Stimulated activated effector memory CD8-positive, alpha-beta T cell treated with anti-CD3 and anti-CD28 coated beads, Interleukin-12 subunit alpha, Interleukin-12 subunit beta, amount 100 ng/mL, for 72 hours (primary cell): Measurements from ENCODE around the gene EFCAB8.

Experiments
- ATAC-seq: fragments of 150-1000 bp; cut with Tn5 transposase; 2 replicates; pipeline ENCODE4 v1.10.0; 2021
- DNase-seq, 2 donors: peaks; one replicate each; pipeline ENCODE4 v3.0.0; 2021 to 2022; ENCODE audit warnings: low spot score in 2 of 2
- H3K27ac Mint-ChIP-seq: one replicate; pipeline ENCODE4 v1.8.0; 2022; ENCODE audit warnings: mild to moderate bottlenecking, mixed read lengths
- H3K36me3 Mint-ChIP-seq: one replicate; pipeline ENCODE4 v1.8.0; 2022; ENCODE audit warnings: mild to moderate bottlenecking, mixed read lengths
- H3K4me1 Mint-ChIP-seq: one replicate; pipeline ENCODE4 v1.8.0; 2022; ENCODE audit warnings: mixed read lengths
- H3K4me3 Mint-ChIP-seq: one replicate; pipeline ENCODE4 v1.8.0; 2022; ENCODE audit warnings: mild to moderate bottlenecking, mixed read lengths
- H3K9me3 Mint-ChIP-seq: one replicate; pipeline ENCODE4 v1.8.0; 2022; ENCODE audit warnings: mixed read lengths

EFCAB8 gene

DNA sequence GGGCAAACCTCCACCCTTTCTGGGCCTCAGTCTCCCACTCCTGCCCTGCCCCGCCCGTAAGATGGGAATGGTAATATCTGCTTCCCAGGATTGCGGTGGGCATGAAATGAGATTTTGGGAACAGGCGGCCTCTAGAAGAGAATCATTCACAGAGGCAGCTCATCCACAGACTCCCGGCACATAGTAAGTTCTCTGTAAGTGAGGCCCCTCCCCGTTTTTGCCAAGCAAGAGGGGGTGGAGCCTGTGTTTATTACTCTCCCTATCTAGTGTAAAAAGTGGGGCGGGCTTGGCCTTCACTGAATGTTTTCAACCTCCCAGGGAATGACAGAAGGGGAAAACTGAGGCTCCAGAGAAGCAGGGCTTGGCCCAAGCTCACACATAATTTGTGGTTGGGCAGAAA lies 125.5 kb downstream of the EFCAB8 start:
- Mint-ChIP-seq H3K4me1 (peaks cover 5% of the 10 kb centered on the region), H3K27ac (no peak overlapping the region), H3K4me3 (no peak overlapping the region), H3K9me3 (no peaks in the 10 kb centered on the region), H3K36me3 (no peaks in the 10 kb centered on the region)
- ATAC-seq (no peak), DNase-seq (no peak)

DNA sequence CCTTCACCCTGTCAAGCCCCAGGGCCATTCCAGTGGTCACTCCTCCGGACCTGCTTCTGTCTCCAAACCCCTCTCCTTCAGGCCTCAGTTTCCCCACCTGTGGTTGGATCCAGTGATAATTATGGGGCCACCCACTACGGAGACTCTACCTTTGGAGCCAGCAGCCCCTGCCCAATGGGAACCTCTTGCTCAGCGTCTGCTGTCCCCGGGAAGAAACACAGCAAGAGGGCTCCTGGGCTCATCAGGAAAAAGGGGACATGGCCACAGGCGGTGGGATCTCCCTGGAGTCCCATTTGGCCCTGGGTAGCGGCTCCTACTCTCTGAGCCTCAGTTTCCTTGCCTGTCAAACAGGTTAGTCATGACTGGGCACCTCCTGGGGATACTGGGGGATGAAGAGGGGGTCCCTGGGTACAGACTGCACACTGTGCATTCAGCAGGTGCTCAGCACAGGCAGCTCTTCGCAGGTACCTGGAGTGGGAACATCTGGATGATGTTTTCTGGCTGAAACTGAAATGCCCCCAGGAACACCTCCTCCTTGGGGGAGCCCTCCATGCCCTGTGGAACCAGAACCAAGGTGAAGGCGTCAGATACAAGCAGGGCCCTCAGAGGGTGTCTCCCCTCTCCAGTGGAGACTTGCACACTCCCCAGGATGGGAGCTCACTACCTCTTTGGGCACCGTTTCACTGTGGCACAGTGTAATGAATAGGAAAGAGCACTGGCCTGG lies 126.1 kb downstream of the EFCAB8 start:
- H3K36me3 Mint-ChIP-seq, result no peaks in the 10 kb centered on the region
- H3K27ac Mint-ChIP-seq, result no peak overlapping the region
- DNase-seq, result no peak
- no peak overlapping the region for H3K4me3 Mint-ChIP-seq
- ATAC-seq, result peak; percentile 17
- H3K4me1 Mint-ChIP-seq, result peaks cover 5% of the 10 kb centered on the region
- no peaks in the 10 kb centered on the region for H3K9me3 Mint-ChIP-seq

DNA sequence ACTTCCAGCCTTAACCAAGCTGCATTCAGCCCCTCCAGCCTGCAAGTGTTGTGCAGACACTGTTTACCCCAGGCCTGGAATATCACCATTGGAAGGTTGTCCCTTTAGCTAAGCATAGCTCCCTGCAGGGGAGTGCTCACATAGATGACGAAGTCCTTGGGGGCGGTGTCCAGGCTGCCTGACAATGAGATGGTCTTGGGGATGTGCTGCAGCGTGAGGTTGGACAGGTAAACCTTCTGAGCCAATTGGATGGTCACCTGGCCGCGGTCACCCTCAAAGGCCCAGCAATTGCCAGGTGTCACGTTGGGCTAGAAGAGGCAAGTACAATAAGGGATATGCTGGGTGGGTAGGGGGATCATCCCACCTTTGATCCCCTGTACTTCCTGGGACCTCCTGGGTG lies 126.9 kb downstream of the EFCAB8 start:
- DNase-seq (no peak), ATAC-seq (no peak)
- H3K36me3 Mint-ChIP-seq, result no peaks in the 10 kb centered on the region
- H3K4me3 Mint-ChIP-seq, result no peak overlapping the region
- peaks cover 5% of the 10 kb centered on the region for H3K4me1 Mint-ChIP-seq
- H3K27ac Mint-ChIP-seq, result no peak overlapping the region
- H3K9me3 Mint-ChIP-seq, result no peaks in the 10 kb centered on the region

DNA sequence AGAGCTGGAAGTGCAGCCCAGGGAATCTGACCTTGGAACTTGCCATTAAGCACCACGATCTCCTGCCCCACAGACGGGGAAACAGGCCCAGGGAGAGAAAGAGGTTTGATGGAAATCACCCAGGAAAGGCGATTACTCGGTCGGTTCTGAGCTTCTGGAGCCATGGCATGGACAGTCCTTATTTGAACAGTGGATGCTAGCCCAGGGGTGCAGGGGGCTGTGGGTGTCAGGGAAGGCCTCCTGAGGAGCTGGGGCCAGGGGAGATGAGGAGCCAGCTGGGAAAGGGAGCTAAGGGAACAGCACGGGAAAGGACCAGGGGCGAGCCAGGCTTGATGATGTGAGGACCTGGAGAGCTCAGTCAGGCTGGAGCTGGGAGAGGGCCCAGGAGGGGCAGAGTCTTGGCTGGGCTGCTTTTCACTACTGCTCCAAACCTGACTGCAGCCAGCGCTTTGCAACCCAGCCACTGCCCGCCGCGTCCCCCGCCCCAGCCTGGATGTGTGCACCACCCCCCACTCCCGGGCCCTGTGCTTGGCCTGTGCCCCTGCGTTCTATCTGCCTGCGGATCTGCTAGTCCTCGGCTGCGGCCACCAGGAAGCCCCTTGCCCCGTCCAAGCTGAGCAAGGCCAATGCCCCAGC lies 127.7 kb downstream of the EFCAB8 start:
- DNase-seq (no peak), ATAC-seq (no peak)
- Mint-ChIP-seq H3K36me3 (no peaks in the 10 kb centered on the region), H3K4me1 (peaks cover 12% of the 10 kb centered on the region), H3K27ac (no peak overlapping the region), H3K9me3 (no peaks in the 10 kb centered on the region), H3K4me3 (no peak overlapping the region)

DNA sequence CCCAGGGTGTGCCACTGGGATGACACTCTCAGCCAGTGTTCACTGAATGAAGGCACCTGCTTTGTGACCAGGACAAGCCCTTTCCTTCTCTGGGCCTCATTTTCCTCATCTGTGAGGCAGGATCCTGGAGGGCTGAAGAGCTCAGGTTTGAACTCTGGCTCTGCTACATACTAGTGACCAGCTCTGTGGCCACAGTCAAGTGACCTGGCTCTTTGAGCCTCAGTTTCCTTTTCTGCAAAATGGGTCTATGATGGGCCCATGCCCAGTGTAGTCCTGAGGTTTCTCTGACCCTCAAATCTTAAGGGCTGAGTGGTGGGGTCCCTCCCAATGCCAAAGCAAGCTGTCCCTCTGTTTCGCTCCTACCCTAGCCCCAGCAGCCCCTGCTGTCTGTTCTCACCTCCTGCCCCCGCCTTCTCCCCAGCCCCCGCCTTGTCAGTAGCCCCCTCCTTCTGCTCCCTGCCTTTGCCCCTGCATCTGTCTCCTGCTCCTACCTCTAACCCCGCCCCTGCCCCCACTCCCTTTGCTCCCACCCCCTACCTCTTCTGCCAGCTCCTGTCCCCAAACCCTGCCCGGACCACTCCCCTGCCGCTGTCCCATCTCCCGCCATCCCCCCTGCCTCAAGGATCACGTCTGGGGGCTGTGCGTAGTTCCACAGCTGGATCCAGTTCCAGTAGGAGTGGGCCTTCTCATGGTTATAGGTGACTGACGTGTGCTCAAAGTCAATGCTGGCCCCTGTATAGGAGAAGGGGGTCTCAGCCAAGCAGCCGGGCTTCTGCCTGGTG lies 128.5 kb downstream of the EFCAB8 start:
- H3K36me3 Mint-ChIP-seq, result no peaks in the 10 kb centered on the region
- no peak overlapping the region for H3K27ac Mint-ChIP-seq
- no peaks in the 10 kb centered on the region for H3K9me3 Mint-ChIP-seq
- DNase-seq (no peak), ATAC-seq (no peak)
- H3K4me1 Mint-ChIP-seq, result peaks cover 12% of the 10 kb centered on the region
- H3K4me3 Mint-ChIP-seq, result no peak overlapping the region

DNA sequence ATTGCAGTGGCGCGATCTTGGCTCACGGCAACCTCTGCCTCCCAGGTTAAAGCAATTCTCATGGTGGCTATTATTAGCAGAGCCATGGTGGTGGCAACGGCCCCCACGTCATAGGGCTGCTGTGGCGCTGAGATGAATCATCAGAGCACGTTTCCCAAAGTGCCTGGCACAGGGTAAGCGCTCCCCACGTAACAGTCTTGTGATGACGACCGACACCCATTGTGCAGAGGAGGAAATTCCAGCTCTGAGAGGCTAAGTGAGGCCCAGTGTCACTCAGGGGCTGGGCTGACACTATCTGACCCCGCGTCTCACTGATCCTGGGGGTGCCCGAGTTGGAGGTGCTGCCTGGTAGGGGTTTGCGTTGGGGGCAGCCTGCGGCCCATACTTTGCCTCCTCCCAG lies 129.3 kb downstream of the EFCAB8 start:
- no peaks in the 10 kb centered on the region for H3K36me3 Mint-ChIP-seq
- peaks cover 12% of the 10 kb centered on the region for H3K4me1 Mint-ChIP-seq
- no peak for ATAC-seq
- H3K9me3 Mint-ChIP-seq, result no peaks in the 10 kb centered on the region
- no peak for DNase-seq
- H3K4me3 Mint-ChIP-seq, result no peak overlapping the region
- H3K27ac Mint-ChIP-seq, result no peak overlapping the region

DNA sequence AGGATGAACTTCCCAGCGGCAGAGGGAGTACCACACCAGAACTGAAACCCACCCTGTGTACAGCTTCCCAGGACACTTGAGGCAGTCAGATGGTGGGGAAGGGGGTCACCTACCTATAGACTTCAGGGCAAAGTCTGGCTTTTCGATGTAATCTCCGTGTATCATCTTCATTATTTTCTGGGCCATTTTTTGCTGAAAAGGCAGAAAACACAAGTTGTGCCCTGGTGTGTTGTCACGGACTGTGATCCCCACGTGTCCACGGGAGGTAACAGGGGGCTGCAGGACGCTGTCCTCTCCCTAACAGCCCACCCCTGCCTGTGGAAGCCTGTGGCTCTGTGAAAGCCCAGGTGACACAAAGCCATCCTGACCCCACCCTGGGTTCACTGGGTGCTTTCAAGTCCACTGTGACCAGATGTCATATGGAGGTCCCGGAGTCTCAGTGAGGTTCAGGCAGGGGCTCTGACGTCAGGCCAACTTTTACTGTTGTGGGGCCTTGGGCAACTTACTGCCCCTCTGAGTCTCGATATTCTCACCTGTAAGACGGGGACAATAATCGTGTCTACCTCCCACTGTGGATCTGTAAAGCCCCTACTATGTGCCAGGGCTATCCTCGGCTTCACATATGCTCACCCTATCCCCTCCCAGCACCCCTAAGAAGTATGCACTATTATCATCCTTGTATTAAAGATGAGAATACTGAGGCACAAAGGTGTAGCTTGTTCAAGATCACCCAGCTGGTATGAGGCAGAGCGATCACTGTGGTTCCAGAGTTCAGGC lies 131.0 kb downstream of the EFCAB8 start:
- H3K27ac Mint-ChIP-seq, result no peak overlapping the region
- no peak for DNase-seq
- H3K4me3 Mint-ChIP-seq, result no peak overlapping the region
- no peaks in the 10 kb centered on the region for H3K36me3 Mint-ChIP-seq
- peaks cover 8% of the 10 kb centered on the region for H3K4me1 Mint-ChIP-seq
- H3K9me3 Mint-ChIP-seq, result no peaks in the 10 kb centered on the region
- ATAC-seq, result no peak

DNA sequence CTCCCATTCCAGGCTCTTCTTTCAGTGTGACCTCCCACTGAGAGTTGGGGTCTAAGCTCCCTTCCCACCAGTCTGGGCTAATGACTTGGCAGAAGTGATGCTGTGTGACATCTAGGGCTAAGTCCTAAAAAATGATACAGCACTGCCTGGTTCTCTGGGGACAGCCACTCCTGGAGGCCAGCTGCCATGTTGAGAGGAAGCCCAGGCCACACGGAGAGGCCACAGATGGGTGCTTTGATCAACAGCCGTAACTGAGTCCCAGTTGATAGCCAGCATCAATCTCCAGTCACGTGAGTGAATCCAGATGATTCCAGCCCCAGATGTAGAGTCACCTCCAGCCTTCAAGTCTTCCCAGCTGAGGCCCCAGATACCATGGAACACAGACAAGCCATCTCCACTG lies 131.7 kb downstream of the EFCAB8 start:
- ATAC-seq (no peak), DNase-seq (no peak)
- no peak overlapping the region for H3K4me3 Mint-ChIP-seq
- peaks cover 7% of the 10 kb centered on the region for H3K4me1 Mint-ChIP-seq
- no peaks in the 10 kb centered on the region for H3K9me3 Mint-ChIP-seq
- no peak overlapping the region for H3K27ac Mint-ChIP-seq
- no peaks in the 10 kb centered on the region for H3K36me3 Mint-ChIP-seq

DNA sequence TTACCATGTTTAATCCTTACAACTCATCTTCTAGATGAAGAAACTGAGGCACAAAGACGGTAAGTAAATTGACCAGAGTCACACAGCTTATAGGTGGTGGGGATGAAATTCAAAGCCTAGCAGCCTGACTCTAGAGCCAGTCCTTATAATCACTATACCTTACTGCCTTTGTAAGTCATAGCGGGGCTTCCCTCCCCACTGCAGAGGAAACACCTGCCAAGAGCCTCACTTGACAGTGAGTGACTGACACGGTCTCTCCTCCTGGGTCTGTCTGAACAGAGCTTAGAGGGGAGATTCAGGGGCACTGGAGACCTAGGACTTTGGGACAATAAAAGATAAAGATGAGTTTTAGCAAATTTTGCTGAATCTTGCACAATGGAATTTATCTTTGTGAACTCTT lies 132.7 kb downstream of the EFCAB8 start:
- H3K36me3 Mint-ChIP-seq, result no peaks in the 10 kb centered on the region
- H3K4me1 Mint-ChIP-seq, result peaks cover 7% of the 10 kb centered on the region
- H3K27ac Mint-ChIP-seq, result no peak overlapping the region
- DNase-seq (no peak), ATAC-seq (no peak)
- no peaks in the 10 kb centered on the region for H3K9me3 Mint-ChIP-seq
- H3K4me3 Mint-ChIP-seq, result no peak overlapping the region

DNA sequence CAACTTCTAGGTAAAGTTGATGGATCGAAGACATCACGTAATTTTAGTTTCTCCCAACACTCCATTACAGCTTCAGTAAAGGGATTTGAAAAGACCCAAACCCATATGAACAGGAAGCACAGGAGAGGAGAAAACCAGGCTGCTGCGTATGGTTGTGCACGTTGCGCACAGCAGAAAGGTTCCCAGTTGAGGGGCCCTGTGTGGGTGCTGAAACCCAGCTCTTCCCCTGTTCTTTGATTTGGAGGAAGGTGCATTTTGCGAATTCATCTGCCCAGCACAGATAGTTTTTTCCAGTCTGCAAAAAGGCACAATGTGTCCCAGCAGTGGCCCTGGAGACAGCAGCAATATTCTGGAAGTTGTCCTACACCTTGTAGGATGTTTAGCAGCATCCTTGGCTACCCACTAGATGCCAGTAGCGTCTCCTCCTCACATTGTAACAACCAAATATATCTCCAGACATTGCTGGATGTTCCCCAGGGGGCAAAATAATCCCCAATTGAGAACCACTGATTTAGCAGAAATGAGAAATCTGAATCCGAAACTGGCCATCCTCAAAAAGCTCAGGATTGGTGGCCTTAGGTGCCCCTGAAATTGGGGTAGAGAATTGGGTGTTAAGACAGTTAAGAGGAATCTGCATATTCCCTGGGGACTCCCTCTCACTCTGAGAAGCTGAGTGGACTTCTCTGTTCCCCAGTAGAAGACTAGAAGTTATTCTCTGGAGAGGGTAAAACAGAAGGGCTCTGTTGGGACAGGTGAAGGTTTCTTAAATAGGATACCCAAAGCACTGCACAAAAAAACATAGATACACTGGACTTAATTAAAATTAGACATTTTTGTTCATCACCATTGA lies 133.3 kb downstream of the EFCAB8 start:
- ATAC-seq, result no peak
- Mint-ChIP-seq H3K27ac (no peak overlapping the region), H3K4me1 (peaks cover 7% of the 10 kb centered on the region), H3K4me3 (no peak overlapping the region), H3K9me3 (no peaks in the 10 kb centered on the region), H3K36me3 (no peaks in the 10 kb centered on the region)
- no peak for DNase-seq

DNA sequence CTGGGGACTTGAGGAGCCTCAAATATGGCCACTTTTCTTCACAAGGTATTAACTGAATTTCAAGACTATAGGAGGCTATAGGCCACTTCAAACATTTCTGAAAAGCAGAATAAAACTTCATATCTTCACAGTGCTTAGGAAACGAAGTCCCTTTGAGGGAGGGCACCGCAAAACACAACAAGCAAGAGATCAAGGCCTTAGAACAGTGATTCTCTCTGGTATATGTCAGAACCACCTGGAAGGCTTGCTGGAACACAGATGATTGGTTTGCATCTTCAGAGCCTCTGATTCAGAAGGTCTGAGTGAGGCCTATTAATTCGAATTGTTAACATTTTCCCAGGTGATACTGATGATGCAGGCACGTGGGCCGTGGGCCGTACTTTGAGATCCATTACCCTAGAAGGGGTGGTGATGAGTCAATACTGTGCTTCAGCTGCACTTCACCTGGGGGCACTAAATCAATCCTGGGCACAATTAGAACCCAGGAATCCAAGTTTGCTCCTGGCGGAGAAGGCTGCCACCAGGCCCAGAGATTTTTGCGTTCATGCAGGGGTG lies 134.8 kb downstream of the EFCAB8 start:
- Mint-ChIP-seq H3K9me3 (no peaks in the 10 kb centered on the region), H3K36me3 (no peaks in the 10 kb centered on the region), H3K27ac (no peak overlapping the region), H3K4me1 (peaks cover 14% of the 10 kb centered on the region), H3K4me3 (no peak overlapping the region)
- ATAC-seq (no peak), DNase-seq (no peak)

DNA sequence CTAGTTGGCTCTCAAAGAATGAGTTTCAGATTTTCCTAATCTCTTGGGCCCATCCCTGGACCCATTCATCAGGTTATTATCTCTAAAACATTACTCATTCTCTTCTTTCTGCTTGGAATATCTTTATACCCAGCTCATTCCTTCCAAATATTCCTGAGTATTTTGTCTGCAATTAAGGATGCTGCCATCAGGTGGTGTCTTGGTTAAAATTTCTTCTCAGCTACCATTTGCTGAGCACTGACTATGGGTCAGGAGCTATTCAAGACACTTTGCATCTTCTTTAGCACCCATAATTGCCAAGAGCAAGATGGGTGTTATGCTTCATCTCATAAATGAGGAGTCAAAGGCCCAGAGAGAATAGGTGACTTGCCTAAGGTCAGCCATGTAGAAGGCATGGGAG lies 137.1 kb downstream of the EFCAB8 start:
- peaks cover 12% of the 10 kb centered on the region for H3K4me1 Mint-ChIP-seq
- H3K9me3 Mint-ChIP-seq, result no peaks in the 10 kb centered on the region
- H3K4me3 Mint-ChIP-seq, result no peak overlapping the region
- DNase-seq (no peak), ATAC-seq (no peak)
- H3K27ac Mint-ChIP-seq, result no peak overlapping the region
- no peaks in the 10 kb centered on the region for H3K36me3 Mint-ChIP-seq

DNA sequence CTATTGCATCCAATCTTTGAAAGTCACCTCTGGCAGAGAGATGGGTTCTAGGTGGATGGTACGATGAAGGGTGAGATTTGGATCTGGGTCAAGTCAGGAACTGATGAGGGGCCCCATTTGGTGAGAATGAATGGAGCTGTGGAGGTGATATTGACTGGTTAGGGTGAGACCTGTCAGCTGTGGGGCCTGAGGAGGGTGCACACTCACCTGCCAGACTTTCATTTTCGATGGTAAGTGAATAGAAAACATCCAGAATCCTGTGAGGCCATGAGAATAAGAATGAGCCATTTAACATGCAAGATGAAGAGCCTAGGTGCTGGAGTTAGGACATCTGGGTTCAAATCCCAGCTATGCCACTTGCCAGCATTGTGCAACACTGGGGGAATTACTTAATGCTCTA lies 138.7 kb downstream of the EFCAB8 start:
- no peaks in the 10 kb centered on the region for H3K36me3 Mint-ChIP-seq
- no peaks in the 10 kb centered on the region for H3K9me3 Mint-ChIP-seq
- peak overlapping the region; percentile 71 for H3K27ac Mint-ChIP-seq
- no peak overlapping the region for H3K4me3 Mint-ChIP-seq
- H3K4me1 Mint-ChIP-seq, result peaks cover 7% of the 10 kb centered on the region
- no peak for ATAC-seq
- no peak for DNase-seq

DNA sequence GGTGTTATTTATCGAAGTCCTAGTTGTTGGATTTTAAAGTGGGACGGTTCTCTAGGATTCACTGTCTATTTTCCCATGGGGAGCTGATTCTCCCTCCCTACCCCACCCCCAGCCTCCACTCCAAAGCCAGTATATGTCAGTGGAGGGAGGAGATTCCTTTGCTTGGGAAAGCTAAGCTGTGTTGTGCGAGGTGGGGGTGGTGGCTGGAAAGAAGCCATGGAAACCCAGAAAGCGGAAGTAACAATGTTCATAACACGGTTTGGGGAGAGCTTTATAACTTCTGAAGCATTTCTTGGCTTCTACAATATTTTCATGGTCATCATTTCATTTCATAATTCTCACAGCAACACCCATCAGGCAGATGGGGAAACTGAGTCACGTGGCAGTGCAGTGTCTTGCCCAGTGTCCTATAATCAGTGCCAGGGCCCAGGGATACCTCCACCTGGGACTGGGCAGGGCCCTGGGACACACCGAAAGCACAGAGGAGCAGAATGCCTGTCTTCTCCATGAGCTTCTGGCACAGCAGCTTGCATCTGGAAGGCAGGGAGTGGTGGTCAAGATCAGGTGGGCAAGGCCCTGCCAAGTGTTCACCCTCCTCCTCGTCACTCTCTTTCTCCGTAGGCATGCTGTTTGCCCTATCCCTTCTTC lies 141.0 kb downstream of the EFCAB8 start:
- no peak overlapping the region for H3K4me3 Mint-ChIP-seq
- no peaks in the 10 kb centered on the region for H3K36me3 Mint-ChIP-seq
- H3K4me1 Mint-ChIP-seq, result peaks cover 7% of the 10 kb centered on the region
- no peak for ATAC-seq
- DNase-seq, result no peak
- H3K9me3 Mint-ChIP-seq, result no peaks in the 10 kb centered on the region
- H3K27ac Mint-ChIP-seq, result peak overlapping the region; percentile 39
